DMS53 (cell line): ENCODE measurements around the gene KLC3.

Source experiments
- DNase-seq: peaks from one replicate; lab custom pipeline; 2025; lab: John Stamatoyannopoulos, UW

KLC3 gene

DNA sequence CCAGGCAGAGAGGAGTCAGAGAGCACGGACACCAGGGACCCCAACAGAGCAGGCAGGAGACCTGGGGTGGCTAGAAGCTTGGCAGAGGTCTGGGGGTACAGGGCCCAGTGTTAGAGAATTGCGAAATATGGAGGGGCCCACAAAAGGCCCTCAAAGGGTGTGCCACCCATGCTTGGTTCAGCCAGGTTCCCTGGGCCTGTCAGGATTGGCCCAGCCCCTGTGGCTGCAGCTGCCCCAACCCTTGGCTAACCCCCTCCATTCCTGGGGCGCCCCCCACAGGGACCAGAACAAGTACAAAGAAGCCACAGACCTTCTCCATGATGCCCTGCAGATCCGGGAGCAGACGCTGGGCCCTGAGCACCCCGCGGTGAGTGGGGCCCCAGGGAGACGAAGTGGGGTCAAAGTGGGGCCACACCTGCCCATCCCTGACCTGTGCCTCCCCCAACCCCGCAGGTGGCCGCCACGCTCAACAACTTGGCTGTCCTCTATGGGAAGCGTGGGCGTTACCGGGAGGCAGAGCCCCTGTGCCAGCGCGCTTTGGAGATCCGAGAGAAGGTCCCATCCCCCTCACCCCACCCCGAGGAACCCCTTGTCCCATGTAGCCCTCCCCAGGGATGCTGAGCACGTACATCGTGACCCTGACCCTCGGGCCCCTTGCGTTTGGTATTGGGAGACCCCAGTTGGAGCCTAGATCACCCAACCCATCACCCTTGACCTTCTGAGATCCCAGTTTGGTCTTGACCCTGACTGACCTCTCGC is 8.0 kb downstream of the KLC3 start:
- DNase-seq, result no peak

DNA sequence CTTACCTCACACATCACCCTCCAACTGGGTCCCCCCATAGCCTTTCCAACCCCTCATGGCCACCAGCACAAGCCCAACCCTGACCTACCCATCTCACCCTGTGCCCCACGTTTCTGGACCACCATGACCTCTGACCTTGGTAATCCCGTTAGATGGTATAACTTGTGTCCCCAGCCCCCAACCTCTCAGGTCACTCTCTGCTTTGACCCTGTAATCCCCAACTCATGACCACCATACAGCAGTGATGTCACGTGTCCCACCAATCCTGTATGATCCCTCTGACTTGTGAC is 8.5 kb downstream of the KLC3 start:
- no peak for DNase-seq

DNA sequence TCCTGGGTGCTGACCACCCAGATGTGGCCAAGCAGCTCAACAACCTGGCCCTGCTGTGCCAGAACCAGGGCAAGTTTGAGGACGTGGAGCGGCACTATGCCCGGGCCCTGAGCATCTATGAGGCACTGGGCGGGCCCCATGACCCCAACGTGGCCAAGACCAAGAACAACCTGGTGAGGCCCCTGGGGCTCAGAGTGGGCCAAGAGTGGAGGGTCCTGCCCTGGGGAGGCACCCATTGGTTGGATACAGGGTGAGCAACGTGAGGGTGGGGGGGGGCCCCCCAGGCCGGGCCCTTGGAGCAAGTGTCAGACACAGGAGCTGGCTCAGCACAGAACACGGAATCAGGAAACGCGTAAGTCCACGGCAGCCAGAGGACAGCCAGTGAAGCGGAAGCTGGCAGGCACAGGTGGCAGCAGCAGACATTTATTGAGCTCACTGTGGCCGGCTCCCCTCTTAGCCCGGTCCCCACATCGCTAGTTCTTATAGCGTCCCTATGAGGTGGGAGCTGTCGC is 8.9 kb downstream of the KLC3 start:
- no peak for DNase-seq

DNA sequence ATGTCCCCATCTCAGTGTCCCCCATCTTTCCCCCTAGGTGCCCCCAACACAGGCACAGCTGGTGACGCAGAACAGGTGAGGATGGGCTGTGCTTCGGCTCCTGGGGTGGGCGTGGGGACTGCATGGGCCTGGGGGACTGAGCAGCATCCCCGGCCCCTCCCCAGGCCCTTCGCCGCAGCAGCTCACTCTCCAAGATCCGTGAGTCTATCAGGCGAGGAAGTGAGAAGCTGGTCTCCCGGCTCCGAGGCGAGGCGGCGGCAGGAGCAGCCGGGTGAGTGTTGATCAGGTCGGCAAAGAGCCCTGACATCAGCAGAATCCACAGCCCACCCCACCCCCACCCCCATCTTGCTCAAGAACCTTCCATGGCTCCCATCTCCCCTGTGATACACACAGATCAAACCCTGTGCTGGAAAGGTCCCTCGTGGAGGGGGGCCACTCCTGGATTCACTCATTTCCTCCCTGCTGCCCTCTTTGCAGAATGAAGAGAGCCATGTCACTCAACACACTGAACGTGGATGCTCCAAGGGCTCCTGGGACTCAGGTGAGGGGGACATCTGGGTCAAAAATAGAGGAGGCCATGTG is 10.0 kb downstream of the KLC3 start:
- no peak for DNase-seq

DNA sequence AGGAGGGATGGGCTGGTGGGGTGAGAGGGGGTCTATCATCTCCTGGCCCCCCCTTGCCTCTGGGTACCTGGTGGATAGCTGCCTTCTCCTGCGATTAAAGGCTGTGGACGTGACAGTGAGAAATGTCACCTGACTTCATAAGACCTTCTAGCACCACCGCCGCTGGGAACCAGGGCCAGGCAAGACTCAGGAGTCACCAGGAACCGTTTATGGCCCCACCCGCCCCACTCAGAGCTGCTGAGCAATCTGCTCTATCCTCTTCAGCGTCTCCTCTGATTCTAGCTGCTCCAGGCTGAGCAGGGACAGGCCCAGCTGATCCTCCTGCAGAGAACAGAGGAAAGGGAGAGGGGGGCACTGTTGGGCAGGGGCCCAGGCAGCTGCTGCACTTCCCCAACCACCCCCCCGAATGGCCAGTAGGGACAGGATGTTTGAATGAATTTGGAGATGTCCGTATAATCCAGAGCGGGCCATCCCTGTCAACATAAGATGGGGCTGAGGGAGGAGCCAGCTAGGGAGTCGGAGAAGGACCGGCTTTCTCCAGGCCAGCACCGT is 10.9 kb downstream of the KLC3 start:
- DNase-seq, result no peak

DNA sequence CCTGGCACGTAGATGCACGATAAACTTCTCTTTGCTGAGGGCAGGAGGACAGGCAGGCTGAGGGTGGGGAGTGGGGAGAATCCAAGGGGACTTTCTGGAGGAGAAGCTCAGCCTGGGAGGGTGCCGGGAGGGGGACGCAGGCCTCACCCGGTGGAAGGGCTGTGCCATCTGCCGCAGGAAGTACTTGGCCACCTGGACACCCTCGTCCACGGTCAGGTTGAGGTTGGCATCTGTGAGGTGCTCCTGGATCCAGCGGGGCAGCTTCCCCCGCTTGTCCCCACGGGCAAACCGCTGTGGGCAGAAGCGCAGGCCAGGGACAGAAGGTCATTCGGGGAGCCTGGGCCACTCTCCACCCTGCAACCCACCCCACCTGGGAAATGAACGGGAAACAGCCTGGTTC is 11.5 kb downstream of the KLC3 start:
- DNase-seq, result no peak

DNA sequence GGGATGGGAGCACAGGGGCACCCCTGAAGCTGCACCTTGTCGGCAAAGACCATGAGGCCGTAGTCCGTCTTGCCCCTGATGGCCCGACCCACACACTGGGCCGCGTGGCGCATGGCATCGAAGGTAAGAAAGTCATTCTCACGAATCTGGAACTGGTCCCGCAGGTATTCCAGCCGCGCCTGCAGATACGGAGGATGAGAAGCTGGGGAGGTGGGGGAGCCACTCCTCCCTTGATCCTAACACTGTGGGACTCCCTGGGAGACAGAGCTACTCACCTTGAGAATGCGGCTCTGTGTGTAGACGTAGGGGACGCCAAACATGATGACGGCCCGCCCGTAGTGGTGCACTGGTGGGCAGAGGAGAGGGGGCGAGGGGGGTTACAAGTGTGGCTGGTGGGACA is 11.9 kb downstream of the KLC3 start:
- no peak for DNase-seq

DNA sequence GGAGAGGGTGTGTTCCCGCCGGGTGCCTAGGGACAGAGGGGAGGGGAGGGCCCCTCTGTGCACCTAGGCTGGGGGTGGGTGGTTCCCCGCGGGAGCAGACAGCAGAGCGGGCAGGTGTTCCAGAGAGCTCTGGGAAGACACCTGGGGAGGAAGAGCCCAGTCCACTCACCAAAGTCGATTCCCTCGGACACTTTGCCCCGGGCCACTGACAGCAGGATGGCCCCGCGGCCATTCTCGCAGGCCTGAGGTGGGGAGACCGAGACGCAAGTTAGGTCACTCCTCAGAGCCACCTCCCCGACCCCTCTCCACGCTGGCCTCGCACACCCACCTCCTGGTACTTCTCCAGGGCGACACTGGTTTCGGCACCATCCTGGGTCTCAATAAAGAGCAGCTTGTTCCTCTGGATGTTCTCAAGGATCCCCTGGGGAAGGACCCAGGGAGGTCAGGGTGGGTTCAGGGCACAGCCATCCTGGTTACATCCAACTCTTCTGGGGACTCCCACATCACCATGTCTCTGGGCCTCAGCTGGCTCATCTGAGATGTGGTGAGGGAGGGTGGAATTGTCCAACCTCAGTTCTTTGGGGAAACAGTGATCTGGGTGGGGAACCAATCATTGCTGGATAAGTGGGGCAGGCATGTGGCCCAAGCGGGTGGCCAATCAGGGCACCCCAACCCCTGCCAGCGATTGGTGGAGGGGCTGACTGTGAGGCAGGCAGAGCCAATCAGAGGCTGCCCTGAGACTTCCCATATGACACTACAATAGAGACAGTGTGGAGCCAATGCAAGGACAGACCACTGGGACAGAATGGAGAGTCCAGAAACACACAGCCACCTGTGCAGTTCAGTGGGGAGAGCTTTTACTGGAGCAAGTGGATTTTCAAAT is 12.6 kb downstream of the KLC3 start:
- DNase-seq, result no peak

DNA sequence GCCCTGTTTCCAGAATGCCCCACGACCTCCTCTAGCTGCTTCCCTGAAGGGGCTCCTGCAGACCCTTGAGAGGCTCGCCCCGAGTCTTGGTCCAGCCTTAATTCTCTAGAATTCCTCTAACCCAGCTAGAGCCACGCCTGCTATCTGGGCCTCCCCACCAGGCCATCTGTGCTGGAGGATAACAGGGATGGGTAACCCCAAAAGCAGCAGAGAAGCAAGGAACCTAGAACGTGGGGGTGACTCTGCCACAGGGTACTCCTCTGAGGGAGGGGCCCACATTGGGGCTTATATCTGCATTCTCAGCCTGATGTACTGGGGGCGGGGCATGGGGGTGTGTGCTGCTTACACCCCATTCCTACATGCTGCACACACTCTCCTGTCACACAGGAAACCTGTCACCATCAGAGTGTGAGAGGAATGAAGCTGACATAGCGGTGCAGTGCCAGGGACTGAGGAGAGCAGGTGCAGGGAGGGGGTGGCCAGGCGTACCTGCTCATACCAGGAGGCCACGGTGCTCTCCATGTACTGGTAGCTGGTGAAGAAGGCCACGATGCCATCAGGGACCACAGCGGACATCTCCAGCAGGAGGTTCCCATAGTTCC is 13.8 kb downstream of the KLC3 start:
- no peak for DNase-seq

DNA sequence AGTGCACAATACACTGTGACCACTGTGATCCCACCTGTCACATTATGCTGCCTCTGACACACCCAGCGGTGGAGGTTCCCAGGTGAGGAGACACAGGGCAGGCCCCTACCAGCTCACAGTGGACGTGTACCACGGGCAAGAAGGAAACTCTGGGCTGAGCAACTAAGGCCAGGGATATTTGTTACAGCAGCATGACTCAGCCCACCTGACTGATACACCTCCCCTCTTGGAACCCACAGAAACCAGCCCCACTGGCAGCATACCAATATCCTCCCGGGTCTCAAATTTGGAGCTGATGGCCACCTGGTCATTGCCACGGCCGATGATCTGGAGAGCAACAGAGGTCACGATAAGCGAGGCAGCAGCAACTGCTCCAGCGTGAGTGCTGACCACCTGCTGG is 14.9 kb downstream of the KLC3 start:
- DNase-seq, result no peak

DNA sequence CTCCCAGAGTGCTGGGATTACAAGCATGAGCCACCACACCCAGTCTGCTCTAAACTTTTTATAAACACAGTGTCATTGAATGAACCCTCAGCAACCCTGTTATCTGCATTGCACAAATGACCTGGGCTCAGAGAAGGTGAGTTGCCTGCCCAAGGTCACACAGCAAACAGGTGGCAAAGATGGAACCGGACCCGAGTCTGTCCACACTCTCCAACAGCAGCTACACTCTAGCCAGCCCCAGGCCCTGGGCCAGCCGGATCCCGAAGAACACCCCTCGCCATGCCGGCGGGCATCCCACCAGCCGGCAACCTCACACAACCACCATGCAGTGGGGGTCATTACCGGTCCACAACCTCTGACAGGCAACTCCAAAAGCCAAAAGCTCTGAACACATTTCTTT is 15.4 kb downstream of the KLC3 start:
- no peak for DNase-seq

DNA sequence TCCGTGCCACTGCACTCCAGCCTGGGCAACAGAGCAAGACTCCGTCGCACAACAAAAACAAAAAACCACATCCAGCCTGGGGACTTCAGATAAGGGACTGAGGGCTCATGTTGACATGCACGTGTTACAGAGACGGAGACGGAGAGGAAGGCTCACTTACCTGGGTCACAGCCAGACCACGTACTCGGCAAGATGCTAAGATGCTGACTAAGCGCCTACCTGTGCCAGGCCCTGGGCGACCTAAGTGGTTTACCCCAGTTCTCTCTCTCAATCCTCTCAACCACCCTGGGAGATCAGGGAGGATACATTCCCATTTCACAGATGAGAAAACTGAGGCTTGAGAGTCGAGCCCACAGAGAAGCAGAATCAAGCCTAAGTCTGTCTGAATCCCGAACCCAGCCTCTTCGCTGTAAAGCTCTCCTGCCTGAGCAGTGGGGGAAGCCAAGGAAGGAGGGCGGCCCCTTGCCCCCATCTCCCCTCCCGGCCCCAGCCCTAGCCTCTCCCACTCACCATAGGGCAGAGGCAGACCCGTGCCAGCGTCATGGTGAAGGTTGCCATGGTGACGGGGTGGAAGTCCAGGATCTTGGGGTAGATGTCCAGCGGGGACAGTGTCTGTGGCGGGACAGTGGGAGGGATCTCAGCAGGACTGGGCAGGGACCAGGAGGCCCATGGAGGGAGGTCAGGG is 16.4 kb downstream of the KLC3 start:
- no peak for DNase-seq

DNA sequence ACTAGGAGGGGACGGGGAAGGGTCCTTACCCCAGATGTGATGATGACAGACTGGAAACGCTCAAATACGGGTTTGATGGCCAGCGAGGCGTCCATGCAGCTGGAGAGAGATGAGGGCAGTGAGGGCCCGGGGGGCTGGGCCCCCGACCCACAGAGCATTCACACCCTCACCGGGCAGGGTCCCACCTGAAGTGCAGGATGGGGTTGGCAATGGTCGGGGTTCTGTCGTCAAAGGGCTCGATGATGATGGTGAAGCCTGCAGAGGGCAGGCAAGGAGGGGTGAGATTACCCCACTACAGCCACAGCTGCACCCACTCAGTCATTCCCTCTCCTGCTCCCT is 16.9 kb downstream of the KLC3 start:
- DNase-seq, result no peak

DNA sequence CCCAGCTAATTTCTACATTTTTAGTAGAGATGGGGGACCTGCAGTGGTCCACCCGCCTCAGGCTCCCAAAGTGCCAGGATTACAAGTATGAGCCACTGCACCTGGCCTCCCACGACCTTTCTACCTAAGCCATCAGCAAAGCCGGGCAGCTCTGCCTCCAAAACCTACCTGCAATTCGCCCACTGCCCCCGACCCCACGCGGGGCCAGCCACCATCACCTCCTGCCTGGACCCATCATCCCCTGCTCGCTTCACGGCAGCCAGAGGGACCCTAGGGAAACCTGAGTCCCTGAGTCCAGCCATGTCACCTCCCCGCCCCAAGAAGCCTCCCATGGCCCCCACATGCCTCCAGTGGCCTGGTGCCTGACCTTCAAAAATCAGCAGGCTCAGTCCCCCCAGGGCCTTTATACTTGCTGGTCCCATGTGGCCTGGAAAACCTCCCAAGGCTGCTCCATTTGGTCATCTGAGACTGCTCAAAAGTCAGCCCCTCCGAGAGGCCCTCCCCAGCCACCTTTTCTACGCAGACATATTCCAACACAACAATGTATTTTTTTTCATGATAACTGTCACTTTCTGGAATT is 17.8 kb downstream of the KLC3 start:
- no peak for DNase-seq

DNA sequence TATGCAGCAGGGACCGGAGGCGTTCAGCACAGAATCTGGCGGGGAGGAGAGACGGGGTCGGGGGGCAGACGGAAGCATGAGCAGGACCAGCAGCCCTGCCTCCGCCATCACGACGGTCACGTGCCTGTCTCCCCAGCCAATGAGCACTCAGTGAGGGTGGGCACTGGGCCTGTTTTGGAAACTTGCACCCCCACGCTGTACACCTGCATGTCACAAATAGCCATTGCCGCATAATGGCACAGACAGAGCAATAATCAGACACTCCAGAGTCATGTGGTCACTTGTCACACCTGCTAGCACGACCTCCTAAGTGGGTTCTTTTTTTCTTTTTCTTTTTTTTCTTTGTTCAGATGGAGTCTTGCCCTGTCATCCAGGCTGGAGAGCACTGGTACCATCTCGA is 21.1 kb downstream of the KLC3 start:
- DNase-seq, result no peak

DNA sequence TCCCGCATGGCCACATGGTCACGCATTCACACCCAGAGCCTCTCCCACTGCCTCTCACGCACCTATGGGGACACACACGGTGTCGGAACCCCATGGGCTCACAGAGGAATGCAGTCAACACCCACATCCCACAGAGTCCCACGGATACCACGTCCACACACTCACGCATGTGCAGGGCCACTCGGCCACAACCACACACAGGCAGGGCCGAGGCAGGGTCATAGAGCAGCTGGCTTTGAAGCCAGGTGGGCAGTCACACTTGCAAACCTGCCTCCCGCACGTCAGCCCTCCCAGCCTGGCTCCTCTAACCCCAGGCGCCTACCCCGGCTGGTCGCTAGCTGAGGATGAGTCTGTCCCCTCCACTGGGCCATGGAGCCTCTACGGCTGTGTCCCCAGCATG is 21.7 kb downstream of the KLC3 start:
- no peak for DNase-seq

DNA sequence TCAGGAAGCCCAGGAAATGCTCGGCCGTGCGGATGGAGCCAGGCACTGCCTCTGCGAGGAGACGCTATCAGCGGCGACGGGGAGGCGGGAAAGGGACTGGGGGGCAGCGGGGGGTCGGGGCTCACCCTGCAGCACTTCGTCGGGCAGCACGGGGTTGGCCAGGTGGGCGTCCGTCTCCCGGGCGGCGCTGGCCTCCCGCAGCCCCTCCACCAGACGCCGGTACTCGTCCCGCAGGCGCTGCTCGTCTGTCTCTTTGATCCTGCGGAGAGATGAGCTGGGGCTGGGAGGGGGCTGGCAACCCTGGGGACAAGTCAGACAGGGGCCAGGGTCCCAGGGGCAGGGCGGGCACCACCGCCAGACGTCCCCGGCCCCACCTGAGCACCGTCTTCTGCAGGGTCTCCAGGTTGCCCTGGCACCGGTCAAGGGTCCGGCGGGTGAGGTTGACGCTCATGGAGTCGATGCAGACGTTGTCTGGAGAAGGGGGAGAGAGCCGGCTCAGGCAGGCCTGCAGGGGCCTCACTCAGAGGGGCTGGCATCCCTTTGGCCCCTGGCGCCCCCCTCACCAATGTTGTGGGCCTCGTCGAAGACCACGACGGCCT is 23.4 kb downstream of the KLC3 start:
- no peak for DNase-seq

DNA sequence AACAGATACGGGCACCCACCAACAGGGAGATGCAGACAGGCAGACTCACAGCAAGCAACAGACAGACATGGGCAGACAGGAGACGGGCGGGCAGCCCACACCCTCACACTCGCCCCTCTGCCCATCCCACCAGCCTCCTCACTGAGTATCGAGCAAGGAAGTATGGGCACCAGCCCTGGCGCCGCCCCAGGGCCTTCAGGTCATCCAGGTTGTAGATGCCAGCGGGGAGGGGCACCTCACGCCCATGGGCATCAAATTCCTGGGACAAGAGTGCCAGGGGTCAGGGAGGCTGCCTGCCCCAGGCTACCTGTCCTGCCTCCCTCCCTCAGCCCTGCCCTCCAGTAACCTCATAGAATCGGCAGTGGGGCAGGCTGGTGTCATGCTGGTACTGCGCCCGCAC is 24.1 kb downstream of the KLC3 start:
- DNase-seq, result no peak

DNA sequence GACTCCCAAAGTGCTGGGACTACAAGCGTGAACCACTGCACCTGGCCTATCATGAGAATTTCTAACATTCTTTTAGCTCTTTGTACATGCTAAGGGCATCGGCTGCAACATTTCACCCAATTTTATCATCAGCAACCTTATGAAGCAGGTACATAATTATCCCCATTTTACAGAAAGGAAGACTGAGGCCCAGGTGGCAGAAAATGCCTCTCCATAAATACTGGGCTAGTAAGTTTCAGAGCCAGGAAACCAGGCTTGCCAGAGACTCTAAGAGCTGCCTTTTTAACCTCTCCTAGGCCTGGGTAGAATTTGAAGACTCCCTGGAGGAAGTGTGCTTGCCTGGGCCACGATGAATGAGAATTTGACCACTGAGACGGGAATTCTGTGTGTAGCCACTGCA is 27.6 kb downstream of the KLC3 start:
- DNase-seq, result no peak

DNA sequence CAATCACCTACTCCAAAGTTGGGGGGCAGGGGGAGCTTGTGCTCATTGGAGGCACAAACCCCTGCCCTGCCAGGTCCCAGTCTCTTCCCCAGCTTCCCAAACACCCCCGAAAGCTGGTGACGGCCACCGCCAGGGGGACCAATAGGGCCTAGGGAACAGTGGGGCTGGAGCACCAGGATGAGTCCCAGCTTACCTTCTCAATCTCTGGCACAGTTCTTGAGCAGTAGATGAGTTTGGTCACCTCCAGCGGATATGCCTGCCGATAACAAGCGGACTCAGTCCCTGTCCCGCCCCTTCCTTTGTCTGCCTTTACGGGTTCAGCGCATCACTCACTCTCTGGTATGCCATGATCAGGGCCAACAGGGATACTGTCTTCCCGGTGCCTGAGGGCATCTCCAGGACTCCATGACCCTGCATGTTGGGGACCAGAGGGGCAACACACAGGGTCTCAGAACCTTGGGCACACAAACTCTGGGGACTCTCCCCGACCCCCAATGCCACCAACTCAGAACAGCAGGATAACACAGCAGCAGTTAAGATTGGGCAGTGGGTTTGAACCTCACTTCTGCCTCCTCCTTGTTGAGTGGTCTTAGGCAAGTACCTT is 28.3 kb downstream of the KLC3 start:
- DNase-seq, result peak; percentile 14
